GM18526 (cell line): Measurements from ENCODE around the gene PRODH.

Source experiments
- POLR2A ChIP-seq: IDR thresholded peaks from 3 replicates; pipeline ENCODE4 v1.6.1; 2011; ENCODE audit not compliant: insufficient read length; ENCODE audit errors: extremely low read depth

PRODH gene

GRCh38 chr22:18927020-18927419 is 9.1 kb downstream of the PRODH start:
- no peak for TF ChIP-seq POLR2A

DNA sequence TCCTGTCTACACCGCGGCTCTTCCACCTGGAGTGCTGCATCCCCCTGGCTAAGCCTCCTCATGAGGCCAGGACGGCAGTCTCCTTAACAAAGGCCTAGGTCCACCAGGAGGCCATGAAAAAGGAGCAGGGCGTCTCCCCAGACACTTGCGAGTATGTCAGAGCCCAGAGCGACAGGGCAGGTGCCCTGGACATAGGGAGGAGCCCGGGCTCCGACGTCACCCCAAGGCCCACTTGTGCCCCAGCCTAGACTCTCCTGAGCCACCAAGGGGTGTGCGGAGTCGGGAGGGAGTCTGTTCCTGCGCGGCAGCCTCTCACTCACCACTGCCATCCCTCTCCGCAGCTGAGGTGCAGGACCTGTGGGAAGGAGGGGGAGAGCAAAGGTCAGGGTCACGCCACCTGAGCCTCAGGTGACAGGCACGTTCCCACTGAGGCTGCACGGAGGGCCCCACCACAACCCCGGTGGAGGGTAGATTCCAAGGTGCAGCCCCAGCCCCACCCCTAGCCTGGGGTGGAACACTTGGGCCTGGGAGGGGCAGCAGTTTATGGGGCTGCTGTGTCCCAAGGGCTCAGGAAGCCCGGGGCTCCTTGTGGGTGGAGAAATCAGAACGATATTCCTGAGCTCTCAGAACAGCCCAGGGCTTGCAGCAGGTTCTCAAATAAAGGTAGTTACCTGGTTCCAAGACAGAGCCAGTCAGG is 10.6 kb downstream of the PRODH start:
- TF ChIP-seq POLR2A: no peak

- TF ChIP-seq POLR2A: no peak
These were observed 26.5 kb downstream of the PRODH start for GRCh38 chr22:18909556-18909955.

- TF ChIP-seq POLR2A: no peak
These were observed 29.2 kb downstream of the PRODH start for GRCh38 chr22:18906896-18907295.

DNA sequence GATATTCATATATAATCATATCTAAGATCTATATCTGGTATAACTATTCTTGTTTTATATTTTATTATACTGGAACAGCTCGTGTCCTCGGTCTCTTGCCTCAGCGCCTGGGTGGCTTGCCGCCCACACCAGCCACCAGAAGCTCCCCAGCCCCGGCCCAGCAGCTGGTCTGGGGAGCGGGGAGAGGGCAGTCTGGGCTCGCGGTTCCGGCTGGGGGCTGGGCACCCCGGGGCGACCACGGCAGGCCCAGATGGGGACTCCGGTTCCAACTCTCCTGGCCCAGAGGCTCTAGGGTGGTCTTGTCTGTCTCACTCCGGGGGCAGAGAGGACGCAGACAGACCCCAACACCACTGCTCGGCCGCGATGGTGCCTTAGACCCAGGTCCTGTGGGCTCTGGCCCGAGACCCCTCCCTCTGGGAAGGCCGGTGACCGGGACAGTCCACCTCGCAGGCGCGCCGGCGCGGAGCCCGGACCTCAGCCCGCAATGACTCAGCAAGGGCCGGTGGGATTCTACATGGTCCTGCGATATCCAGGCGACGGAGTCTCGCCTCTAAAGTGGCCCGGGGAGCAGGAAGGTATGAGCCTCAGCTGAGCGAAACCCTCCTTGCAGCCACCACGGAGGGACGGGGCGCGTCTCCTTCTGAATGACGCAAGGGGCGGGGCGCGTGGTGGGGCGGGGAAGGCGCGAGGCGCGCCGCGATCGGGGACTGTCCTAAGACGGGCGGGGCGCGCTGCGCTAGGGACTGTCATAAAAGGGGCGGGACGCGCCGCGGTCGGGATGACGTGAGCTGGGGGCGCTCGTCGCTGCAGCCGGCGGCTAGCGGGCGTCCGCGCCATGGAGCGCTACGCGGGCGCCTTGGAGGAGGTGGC is 30.3 kb downstream of the PRODH start, which contains the start of gene DGCR6:
Gene DGCR6 (plus strand): TSS at position 781 of the 870 bp plus-strand sequence. CDS start 55 bp downstream, at position 836.
- TF ChIP-seq POLR2A: no peak

DNA sequence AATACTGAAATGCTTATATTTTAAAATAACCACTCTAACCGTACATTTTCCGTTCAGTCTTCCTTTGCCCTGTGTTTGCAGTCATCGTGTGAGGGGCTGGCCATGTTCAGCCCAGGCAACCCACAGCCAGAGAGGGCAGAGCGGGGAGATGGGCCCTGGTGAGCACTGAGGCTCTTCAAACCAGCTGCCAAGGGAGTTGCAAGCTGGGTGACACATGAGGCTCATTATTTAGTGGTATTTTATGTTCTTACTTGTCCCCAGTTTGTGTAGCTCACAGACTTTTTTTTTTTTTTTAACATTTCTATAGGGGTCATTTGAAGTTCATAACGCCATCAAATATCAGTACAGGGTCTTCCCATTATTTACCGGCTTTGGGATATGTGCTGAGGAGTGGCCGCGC is 48.0 kb downstream of the PRODH start:
- no peak for TF ChIP-seq POLR2A
